DOHH2 (cell line): ENCODE measurements around the gene MMP21.

Experiments
- EZH2phosphoT487 ChIP-seq: fragments of 200-600 bp; sonication (generic); IDR thresholded peaks from 2 replicates; pipeline ENCODE4 v1.6.1; 2017; ENCODE audit warnings: borderline replicate concordance, mild to moderate bottlenecking, antibody characterized with exemption, low read length, moderate library complexity, mixed read lengths
- TF ChIP-seq, protein P1 (sequence below): fragments of 200-600 bp; sonication (generic); IDR thresholded peaks from one replicate; pipeline ENCODE4 v1.5.1; 2014; ENCODE audit warnings: antibody characterized with exemption, mild to moderate bottlenecking, low read depth, low read length; ENCODE audit not compliant: poor library complexity, severe bottlenecking

DNA sequence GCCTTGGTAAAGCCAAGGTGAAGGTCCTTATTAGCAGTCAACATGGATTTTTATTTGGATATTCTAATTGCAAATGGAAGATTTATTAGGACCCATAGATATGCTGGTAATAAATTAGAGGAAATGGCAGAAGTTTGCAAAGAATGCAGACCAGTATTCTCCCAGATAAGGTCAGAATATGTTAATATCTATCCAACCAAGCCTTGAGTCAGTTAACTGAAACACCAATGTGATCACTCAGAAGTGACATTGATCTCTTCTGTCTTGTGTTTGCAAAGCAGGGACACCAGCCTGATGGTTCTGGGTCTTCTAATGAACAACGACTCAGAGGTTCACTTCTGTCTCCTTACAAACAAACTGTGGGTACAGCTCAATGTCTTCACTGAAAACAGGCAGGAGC, 26.0 kb upstream of the MMP21 start:
- TF ChIP-seq, protein P1, sequence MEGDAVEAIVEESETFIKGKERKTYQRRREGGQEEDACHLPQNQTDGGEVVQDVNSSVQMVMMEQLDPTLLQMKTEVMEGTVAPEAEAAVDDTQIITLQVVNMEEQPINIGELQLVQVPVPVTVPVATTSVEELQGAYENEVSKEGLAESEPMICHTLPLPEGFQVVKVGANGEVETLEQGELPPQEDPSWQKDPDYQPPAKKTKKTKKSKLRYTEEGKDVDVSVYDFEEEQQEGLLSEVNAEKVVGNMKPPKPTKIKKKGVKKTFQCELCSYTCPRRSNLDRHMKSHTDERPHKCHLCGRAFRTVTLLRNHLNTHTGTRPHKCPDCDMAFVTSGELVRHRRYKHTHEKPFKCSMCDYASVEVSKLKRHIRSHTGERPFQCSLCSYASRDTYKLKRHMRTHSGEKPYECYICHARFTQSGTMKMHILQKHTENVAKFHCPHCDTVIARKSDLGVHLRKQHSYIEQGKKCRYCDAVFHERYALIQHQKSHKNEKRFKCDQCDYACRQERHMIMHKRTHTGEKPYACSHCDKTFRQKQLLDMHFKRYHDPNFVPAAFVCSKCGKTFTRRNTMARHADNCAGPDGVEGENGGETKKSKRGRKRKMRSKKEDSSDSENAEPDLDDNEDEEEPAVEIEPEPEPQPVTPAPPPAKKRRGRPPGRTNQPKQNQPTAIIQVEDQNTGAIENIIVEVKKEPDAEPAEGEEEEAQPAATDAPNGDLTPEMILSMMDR = no peak
- TF ChIP-seq EZH2phosphoT487 = no peak
